GM19324 (cell line): ENCODE data around the gene RARRES1.

Experiments used
- ATAC-seq: cut with Tn5 transposase; IDR thresholded peaks from one replicate; pipeline ENCODE4 v1.9.1; 2021; ENCODE audit warnings: mild to moderate bottlenecking, moderate library complexity; ENCODE audit not compliant: unreplicated experiment, low FRiP score

Gene RARRES1

DNA sequence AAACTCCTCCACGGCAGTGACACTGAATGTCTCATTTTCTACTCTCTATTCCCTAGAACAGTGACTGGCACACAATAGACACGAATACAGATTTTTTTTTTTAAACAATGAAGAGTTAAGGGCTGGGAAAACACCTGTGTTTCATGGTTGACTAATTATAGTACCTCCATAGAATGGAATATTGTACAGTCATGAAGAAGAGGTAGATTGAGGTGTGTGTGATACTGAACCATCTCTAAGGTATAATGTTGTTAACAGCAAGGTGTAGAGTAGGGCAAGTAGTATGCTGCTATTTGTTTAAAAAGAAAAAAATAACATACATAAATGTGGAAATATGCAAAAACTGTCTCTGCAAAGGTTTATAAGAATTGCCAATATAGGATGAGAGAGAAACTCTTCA, 5.2 kb upstream of the RARRES1 start:
- no peak for ATAC-seq

DNA sequence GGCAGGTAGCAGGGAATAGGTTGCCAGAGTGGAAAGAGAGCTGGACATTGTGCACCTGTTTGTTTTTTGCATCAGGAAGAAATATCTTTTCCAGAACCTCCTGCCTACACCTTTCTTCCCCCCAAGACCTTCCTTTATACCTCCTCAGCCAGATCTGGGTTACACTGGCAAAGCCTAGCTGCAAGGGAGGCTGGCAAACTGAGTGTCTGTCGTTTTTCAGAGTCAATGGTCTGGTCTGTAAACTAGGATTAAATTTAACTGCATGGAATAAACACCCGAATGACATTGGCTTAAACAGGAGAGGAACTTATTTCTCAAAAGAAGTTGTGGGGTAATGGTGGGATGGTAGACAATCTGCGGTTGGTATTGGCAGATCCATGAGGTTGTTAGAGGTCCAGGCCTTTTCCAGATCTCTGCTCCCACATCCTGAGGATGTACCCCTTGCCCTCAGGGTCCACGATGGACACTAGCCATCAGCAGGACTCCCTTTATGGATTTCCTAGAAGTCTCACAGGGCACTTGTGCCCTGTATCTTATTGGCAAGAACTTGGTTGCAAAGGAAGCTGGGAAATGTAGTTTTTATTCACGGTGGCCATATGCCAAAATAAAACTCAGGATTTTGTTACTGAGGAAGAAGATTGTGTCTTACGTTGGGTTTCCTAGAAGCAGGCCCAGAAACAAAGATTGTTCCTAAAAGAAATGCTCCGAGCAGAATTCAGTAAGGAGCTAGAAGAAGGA, 3.2 kb upstream of the RARRES1 start:
- no peak for ATAC-seq

DNA sequence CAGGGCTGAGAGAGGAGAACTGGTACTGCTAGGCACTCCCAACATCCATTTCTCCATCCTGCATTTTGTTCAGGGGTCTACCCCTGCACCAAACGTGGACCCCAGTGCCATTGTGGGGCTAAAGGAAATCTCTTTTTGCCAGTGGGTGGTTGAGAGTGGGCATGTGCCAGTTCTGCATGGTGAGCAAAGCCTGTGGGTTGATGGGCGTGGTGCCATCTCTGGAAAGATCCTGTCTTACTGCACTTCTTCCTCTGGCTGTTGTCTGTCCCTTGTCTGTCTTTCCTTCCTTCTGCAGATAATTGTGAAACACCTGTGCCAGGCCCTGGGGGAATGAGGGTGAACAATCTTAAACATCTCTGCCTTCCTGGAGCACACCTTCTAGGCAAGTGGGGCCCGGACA, 1.4 kb upstream of the RARRES1 start:
- no peak for ATAC-seq

DNA sequence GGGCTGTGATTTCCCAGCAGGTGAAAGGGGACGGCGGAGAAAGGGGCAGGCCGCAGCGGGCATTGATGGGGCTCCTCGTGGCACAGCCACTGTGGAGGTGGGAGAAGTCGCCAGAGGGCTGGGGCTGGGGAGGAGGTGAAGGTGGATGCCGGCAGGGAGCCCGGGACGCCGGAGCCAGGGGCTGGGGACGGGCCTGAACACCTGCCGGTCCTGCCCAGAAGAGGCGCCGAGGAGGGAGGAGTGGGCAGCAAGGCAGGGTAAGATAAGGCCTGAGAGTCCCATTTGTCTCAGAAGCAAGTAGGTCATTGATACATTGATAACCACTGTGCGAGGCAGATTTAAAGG, 571 bp upstream of the RARRES1 start:
- ATAC-seq = no peak

DNA sequence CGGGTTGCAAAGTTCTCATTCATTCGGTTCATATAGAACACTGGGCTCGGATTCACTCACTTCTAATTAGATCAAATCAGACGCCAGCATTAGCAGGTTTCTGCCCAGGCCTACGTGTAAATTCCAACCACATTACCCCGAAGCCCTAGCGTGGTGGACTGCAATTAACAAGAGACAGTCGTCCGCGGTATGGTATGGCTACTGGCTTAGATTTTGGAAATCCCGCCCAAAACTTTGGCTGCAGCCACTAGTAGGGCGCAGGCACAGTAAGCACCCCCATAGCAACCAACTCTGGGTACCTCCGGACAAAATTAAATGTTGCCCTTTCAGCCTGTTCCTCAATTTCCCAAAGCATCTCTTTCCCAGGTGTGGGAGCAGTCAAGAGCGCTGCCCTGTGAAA, 771 bp downstream of the RARRES1 start:
- ATAC-seq = no peak

DNA sequence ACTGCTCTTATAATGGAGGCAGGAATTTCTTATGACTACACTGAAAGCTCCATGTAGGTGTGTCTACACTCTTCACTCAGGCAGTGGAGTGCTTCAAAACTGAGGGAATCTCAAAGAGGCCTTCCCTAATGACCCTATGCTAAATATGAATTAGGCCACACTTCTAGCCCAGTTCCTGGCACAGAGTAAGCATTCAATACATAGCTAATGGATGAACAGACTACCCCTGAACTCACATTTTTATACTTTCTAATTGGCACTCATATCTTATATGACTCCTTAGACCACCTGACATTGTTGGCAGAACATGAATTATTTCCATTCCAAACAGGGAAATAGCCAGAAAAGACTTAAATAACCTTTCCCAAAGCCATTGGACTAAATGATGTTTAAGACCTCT, 3.4 kb downstream of the RARRES1 start:
- ATAC-seq = no peak

DNA sequence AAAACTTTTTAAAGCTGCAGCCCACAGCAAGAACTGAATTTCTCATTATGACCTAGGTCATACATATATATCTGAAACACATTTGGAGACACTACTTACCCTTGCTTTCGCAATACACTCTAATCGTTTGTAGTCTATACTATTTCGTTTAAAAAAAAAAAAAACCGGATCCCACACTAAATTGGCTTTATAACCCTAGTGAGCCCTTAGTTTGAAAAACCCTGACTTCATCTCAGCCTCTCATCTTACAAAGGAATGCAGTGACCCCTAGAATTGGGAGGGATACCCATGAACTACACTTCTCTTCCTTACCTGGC, 4.2 kb downstream of the RARRES1 start:
- no peak for ATAC-seq

DNA sequence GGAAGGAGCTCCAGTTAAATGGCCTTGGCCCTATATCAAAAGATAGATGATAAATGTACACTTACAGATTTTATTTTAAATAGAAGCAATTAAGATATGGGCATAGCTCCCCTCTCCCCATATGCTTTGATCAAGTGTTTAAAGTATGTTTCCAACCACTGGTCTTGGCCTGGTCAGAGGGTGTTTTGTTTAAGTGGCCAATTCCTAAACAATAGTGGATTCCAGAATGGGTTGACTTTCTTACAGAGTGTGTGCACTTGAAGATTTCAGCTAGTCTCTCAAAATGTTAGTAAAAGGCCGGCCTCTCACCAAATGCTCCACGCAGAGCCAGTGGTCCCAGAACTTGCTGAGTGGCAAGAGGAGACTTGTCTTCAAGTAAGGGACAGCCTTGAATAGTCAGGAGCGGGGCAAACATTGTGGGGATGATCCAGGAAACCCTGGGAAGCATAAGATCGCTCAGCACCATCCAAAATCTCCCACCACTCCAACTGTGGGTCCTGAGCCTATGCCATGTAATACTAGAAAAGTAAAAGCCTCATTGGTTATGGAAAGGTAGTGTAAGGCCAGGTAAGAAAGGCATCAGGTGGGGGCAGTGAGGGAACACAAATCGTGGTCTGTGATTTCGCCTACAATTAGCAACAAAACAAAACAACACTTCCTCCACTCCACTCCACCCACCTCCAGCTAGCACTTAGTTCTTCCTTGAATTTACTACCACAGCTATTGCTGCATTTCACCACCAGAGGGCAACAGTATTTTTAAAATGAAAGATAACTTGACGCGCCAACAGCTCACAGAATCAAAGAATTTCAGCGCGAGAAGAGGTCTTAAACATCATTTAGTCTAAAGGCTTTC, 4.8 kb downstream of the RARRES1 start:
- no peak for ATAC-seq

DNA sequence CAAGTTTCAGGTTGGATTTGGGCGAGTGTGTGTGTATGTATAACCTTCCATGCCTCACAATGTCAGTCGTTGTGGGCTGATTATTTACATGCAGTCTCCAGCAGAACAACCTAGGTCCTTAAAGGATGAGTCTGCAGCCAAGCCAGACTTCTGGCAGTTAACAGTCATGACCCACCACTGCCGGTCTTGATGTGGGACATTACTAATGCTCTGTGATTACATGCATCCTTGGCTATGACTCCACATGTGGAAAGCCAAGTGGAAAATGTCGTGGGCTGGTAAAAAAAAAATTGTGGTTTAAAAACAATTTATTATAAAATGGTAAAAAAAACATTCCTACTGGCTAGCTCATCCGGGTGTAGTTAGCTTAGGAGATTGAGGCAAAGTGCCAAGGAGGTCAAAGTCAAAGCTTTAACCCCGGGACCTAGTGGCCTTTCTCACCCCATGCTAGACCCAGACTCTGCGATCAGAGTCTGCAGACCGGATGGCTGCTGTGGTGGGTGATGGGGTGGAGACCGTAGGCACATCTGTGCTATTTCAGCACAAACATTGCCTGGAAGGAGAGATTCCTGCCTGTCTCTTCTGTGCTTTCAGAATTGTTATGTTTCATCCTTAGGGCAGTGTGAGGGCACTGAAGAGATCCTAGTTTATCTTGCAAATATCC, 6.8 kb downstream of the RARRES1 start:
- ATAC-seq = no peak

DNA sequence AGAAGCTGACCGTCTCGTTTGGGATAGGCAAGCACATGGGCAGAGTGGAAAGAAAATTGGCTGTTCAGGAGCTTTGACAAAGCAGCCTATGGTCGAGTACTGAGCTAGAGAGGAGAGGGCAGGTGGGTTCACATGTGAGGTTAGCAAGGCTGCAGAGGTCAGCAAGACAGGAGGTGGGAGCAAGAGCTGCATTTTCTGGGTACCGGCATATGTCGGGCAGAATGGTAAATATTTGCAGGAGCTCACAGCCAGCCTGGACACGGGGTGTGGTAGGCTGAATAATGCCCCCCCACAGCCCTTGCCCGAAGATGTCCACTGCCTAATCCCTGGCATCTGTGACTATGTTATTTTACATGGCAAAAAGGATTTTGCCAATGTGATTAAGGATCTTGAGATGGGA, 8.3 kb downstream of the RARRES1 start:
- ATAC-seq = no peak

DNA sequence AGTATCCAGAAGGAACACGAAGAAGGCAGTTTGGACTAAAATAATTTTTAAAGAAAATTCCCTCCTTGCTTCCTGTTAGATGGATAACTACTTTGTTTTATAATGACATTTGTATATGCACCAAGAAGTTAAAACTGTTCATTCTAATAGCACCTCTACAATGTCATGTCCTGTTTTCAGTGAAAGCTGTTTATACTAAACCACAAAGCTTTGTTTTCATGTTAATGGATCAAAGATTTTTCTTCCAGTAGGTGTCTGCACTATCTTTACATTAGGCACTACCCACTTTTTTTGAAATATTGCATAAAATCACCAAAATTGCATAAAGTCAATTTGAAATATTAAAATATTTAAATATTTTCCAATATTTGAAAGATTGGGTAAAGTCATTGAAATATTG, 10.1 kb downstream of the RARRES1 start:
- ATAC-seq = no peak

DNA sequence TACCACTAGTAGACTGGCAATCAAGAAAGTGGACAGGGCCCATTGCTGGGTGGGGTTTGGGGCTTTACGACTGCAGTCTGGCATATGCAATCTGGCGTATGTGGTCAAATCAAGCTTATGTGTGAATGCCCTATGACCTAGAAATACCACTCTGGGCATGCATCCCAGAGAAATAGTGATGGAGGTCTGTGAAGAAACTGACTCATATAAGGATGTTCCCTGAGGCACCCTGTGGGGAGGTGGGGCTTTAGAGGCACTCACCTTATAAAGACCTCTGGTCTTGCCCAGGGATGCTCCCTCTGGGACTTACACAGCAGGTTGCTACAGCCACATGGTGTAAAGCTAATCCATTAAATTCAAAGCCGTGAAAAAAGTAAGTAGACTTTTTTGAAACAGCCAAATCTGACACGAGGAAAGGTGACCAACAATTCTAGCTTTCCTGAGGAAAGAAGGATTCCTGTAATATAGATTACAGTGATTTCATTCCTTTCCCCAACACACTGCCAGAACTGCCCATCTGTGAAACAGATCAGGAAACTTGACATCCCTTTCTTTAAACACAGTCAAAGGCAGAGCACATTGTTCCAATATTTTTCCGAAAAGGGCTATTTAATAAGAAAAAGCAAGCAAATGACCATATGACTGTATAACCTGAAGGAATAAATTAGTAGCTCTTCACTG, 13.6 kb downstream of the RARRES1 start:
- ATAC-seq = no peak

DNA sequence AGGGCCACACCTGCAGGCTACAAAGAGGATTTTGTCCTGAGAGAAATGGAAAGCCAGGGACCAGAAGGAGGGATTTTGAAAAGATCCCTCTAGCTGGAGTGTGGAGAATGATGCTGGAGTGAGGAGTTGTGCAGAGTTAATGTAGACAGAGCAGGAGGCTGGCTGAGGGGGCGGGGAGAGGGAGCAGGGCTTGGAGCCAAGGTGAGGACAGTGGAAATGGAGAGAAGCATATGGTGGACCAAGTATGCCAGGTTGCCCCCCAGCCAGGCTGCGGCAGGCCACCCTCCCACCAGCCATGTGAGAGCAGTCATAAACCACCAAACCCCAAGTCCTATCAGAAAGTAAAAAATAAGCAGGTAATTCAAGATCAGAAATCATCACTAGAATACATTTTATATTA, 14.7 kb downstream of the RARRES1 start:
- no peak for ATAC-seq

DNA sequence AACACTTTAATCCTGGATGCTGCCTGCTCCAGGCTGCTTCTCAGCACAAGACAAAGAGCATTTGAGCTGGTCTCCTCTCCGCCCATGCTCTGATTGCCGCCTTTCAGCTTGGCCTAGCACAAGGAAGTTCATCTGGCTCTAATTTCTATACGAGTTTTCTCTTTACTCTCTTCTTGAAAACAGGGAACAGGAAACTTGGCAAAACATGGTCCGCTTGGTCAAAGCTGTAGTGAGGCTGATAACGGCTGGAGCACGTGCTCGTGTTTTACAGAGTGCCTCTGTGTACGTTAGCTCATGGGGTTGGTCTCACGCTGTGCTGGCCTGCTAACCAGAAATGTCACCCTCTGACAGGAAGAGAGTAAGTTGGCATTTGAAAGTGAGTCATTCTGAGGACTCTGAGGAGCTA, 19.2 kb downstream of the RARRES1 start:
- ATAC-seq = no peak

DNA sequence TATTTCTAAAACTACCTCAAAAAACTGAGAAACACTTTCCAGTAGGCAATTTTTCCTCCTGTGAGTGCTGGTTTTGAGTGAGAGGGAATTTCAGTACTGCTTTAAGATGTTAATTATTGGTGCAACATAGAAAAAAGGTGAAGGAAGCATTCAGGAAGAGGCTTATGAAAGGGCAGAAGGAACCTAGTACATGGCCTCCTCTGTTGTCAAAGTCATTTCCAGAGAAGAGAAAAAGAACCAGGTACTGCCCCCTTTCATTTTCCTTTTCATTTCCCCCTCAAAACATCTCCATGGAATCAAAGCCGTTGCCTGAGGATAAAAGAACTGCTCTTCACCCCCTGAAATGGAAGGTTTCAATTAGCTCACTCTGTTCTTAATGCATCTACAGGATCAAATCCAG, 19.8 kb downstream of the RARRES1 start:
- ATAC-seq = no peak

DNA sequence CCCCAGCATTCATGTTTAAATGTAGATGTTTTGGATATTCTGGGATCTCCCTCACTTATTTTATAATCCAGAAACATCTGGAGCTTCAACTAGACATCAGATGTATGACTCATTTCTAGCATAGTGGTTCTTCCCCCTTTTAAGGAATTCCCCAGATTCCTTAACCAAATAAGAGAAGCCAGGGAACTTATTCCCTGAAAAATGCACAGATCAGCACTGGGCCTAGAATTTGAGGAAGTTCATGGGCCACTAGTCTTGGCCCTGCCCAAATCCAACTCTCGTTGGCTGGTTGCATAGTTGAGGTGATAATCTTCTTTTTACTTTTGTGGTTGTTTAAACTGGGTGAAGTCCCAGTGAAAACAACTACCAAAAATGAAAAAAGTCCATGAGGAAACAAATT, 20.4 kb downstream of the RARRES1 start:
- no peak for ATAC-seq

DNA sequence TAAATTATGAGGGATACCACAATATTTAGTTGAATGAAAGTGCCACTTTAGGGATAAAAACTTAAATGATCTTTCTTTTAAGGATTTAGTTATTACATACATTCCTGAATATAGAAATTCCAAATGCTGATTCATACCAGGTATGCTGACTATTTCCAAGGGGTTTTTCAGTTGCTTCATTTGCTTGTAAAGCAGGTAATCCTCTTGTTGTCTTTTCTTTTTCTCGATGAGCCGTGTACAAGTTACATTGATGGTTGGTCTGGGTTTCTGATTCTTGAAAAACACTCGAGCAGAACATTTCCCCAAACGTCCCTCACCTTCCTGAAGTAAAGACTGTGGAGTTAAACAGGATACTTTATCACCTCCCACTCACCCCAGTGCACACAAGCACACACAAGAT, 21.7 kb downstream of the RARRES1 start:
- no peak for ATAC-seq

DNA sequence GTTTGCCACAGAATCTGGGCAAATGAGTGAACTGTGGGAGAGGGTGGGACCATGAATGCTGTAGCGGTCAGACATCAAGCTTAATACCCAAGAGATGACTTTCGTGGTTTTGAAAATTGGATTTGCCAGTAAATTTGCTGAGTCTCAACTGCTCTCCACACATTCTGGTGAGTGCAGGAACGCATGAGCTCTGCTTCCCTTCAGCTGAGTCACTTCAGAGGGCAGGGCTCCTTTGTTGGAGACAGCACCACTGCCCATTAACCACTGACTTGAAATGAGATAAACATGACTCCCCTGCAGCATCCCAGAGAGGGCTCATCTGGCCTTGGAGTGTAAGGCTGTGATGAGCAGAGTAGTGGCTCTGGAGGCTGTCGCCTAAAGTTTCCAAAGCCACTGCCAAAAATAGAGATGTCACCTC, 22.6 kb downstream of the RARRES1 start:
- ATAC-seq = no peak

DNA sequence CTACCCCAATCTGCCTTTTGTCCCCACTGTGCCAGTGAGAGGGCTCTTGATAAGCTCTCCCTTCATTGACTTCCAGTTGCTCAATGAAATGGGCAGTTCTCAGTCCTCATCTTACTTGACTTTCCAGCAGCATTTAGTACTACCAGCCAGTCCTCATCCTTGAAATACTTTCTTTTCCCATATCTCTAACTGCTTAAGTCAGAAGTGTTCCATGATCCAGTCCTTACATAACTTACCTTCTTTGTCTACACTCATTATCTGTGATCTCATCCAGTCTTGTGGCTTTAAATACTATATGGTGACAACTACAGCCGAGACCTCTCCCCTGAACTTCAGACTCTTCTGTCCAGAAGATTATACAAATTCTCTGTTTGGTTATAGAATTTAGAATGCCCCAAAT, 28.7 kb downstream of the RARRES1 start:
- no peak for ATAC-seq

DNA sequence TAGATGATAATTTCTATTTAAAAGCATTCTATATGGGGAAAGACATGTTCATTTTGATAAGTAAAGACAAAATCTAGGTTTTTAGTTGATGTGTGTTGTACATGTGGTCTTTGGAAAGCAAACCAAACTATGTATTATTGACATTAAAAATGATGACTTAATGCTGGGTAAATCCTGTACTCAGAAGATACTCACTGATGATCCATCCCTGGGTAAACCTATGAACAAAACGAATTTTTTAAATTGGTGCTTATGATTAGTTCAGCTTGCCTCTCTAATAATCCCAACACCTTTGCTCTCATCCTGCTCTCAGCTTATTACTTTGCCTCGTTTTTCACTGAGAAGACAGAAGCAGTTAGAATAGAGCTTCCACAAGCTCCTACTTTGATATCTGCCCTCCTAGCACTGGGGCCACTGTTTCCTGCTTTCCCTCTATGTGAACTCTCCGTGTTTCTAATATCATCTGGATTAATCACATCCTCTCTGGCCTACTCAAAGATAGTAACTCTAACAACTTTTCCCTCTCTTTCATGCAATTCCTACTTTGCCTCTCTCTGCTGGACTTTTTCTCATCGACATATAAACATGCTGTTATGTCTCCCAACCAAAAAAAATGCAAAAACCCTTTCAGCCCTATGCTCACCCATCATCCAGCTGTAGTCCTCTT, 29.3 kb downstream of the RARRES1 start:
- ATAC-seq = no peak
